HG02588 (cell line): Measurements from ENCODE around the gene CROCC.
"Not testable (repeated sequence)": the region's sequence is repeated elsewhere in the genome, so short reads cannot be mapped to it uniquely, and the experiment has no call there.

Experiments
- ATAC-seq: cut with Tn5 transposase; IDR thresholded peaks from one replicate; pipeline ENCODE4 v1.9.1; 2021; ENCODE audit warnings: mild to moderate bottlenecking, moderate library complexity; ENCODE audit not compliant: unreplicated experiment

CROCC gene

DNA sequence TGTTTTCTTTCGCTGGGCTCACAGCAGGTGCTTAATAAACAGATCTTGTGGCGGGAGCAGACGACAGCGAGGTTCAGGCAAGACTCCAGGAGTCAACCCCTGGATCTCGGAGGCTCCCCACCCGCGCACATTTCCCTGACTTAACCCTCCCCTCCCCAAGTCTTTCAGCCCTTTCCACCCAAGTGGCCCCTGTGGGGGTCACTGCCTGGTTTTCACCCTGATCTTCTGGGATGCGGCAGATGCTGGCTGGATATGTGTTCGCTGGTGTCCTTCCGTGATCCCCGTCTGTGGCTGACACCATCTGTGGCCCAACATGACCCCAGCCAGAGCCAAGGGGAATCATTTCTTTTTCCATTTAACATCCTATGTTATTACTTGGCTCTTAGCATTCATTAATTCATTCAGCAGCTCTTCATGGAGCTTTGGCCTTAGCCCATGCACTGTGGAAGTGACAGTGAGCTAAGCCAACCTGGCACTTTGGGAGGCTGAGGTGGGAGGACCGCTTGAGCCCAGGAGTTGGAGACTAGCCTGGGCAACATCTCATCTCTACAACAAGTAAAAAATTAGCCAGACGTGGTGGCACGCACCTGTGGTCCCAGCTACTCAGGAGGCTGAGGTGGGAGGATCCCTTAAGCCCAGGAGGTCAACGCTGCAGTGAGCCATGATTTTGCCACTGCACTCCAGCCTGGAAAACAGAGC is 6.7 kb upstream of the CROCC start:
- not testable (repeated sequence) for ATAC-seq

DNA sequence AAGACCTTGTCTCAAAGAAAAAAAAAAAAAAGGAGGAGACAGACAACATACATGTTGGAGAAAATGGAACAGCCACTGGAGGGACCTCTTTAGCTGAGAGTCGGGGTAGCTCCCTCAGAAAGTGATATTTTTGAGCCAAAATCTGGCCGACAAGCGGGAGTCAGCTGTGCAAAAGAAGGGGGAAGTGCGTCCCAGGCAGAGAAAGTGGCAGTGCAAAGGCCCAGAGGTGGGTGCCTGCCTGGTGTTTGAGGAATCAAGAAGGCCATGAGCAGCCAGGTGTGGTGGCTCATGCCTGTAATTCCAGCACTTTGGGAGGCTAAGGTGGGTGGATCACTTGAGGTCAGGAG is 6.1 kb upstream of the CROCC start:
- ATAC-seq: no peak

DNA sequence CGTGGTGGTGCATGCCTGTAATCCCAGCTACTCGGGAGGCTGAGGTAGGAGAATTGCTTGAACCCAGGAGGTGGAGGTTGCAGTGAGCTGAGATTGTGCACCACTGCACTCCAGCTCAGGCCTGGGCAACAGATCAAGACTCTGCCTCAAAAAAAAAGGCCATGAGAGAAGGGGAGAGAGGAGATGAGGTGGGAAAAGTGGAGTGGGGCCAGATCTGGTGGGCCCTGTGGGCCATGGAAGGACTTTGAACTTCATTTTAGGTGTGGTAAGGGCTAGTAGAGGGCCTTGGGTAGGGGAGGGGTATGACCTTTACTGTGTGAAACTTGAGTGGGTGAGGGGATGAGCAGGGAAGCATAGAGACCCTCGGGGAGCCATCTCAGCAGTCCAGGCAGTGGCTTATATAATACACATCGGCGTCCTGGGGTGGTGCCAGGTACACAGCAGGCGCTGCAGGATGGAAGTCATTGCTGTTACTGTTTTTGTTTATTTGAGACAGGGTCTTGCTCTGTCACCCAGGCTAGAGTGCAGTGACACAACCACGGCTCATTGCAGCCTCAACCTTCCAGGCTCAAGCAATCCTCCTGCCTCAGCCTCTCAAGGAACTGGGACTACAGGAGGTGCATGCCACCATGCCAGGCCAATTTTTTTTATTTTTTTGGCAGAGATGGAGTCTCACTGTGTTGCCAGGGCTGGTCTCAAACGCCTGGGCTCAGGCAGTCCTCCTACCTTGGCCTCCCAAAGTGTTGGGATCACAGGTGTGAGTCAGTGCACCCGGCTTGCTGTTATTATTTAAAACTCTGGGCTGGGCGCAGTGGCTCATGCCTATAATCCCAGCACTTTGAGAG is 5.5 kb upstream of the CROCC start:
- not testable (repeated sequence) for ATAC-seq

DNA sequence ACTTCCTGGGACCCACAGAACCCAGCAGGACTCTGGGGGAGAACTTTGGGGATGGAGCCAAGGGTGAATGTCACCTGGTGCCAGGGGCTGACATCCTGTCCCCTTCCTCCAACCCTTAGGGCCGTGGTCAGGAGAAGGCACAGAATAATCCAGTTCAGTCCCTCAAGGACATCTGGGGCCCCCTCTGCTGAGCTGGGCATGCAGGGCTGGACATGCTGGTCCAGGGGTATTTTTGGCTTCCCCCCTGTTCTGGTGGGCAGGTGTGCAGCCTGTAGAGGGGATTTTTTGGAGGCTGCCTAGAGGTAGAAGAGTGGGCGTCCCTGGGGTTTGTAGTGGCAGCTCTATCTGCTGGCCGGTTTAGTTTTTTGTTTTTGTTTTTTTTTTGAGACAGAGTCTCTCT is 3.4 kb upstream of the CROCC start:
- ATAC-seq: no peak

DNA sequence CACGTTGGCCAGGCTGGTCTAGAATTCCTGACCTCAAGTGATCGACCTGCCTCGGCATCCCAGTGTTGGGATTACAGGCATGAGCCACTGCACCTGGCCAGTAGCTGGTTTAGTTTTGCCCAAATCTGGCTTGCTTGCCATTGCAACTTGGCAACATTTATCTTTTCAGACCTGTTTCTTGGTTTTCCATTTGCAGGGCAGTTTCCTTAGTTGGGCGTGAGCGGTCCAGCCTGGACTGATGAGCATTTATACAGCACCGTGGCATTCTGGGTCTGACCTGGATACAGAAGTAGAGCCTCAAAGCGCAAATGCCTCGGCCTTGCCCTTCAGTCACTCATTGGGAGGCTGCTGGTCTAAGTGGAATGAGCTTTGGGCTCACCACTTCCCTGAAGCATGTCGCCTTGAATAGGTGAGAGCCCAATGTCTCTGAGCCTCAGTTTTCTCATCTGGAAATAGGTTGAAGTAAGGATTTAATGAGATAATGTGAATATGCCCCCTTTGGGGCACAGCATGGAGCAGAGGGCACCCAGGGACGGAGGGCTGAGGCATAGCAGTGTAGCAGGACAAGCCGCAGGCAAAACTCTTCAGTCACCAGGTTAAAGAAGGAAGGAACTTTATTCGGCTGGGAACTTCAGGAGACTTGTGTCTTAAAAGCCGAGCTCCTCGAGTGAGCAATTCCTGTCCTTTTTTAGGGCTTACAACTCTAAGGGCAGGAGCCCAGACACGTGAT is 2.6 kb upstream of the CROCC start:
- not testable (repeated sequence) for ATAC-seq

DNA sequence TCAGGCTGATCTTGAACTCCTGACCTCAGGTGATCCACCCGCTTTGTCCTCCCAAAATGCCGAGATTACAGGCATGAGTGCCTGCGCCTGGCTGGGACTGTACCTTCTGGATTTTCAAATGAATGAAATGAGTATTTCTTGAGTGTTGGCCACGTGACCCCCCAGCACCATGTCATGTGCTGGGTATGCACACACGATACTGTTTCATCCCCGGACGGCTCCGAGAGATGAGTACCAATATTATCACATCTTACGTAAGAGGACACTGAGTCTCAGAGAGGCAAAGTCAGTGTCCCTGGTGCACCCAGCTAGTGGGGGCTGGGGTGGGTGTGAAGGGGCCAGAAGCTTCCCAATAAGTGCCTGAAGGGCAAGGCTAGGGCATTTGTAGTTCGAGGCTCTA is 780 bp upstream of the CROCC start:
- no peak for ATAC-seq

DNA sequence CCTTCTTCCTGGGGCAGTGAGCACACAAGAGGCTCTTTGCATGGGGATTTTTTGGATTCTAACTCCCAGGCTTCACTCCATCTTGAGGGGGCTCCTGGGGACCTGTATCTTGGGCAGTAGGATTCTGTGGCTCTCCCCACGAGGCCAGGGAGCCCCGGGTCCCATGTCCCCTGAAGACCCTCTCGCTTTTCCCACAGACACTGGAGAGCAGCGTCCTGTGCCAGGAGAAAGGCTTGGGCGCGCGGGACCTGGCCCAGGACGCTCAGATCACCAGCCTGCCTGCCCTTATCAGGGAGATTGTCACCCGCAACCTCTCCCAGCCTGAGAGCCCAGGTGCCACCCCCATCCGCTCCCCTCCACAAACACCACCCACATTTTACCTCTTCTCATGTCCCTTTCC is 735 bp downstream of the CROCC start:
- no peak for ATAC-seq

DNA sequence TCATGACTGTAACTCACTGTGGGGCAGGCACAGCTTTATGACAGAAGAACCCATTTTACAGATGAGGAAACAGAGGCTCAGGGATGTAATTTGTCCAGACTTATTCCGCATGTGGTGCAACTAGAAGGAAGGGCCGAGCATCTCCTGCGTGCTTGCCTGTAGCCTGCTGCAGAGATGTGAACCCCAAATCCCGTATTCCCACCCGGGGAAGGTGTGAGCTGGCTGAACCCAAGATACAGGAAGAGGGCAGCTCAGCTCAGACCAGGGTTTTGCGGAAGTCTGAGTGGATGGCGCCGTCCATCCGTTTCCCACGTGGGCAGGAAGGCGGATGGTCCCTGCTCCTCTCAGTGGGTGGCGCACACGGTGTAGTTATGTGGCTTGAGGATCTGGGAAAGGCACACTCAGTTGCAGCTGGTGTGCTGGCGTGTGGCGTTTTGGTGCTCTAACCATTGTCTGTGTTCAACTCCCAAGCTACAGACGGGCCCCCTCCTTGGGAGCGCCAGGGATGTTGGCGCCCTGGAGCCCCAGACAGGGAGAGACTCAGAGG is 1.2 kb downstream of the CROCC start:
- ATAC-seq: no peak

DNA sequence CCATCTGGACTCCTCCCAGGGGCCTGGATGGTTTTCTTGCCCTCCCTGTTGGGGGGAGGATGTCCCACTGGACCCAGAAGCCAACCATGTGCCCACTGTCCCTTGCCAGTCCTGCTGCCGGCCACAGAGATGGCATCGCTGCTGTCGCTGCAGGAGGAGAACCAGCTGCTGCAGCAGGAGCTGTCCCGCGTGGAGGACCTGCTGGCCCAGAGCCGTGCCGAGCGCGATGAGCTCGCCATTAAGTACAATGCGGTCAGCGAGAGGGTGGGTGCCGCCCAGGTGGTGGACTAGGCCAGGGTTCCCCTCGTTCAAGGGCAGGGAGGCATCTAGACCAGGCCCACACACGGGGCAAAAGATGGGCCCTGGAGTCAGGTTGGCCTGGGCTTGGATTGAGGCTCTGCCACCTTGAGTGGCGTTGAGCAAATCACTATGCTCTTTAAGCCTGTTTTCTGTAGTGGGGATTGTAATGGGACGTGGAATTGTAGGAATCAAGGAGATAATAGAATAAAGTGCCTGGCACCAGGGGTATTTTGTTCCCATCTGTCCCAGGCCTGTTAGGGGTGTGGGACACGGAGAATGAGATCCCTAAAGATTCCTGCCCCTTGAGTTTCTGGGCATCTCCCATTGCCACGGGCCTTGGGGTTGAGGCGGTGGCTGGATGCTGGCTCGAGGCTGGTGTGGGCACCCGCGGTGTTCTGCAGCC is 2.6 kb downstream of the CROCC start:
- ATAC-seq: no peak

DNA sequence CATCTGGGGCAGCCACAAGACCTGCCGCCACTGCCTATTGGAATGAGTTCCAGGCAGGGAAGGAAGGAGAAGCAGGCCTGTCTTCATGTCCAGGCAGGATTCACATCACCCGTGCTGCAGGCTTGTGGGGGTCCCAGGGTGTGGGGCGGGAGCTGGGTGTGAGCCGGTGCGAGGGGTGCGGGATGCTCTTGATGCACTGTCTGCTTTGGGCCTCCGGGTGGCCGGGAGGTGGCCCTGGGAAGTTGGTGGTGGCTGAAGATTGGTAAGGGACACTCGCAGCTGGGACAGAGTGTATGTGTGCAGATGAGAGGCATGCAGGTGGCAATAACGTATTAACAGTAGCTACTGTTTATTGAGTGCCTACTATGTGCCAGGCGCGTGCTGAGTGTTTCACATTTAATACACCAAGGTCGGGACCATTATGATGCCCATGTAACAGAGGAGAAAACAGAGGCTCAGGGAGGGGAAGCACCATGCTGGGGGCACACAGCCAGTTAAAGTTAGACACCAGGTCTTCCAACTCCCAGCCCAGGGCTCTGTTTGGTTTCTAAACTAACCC is 3.3 kb downstream of the CROCC start:
- no peak for ATAC-seq

DNA sequence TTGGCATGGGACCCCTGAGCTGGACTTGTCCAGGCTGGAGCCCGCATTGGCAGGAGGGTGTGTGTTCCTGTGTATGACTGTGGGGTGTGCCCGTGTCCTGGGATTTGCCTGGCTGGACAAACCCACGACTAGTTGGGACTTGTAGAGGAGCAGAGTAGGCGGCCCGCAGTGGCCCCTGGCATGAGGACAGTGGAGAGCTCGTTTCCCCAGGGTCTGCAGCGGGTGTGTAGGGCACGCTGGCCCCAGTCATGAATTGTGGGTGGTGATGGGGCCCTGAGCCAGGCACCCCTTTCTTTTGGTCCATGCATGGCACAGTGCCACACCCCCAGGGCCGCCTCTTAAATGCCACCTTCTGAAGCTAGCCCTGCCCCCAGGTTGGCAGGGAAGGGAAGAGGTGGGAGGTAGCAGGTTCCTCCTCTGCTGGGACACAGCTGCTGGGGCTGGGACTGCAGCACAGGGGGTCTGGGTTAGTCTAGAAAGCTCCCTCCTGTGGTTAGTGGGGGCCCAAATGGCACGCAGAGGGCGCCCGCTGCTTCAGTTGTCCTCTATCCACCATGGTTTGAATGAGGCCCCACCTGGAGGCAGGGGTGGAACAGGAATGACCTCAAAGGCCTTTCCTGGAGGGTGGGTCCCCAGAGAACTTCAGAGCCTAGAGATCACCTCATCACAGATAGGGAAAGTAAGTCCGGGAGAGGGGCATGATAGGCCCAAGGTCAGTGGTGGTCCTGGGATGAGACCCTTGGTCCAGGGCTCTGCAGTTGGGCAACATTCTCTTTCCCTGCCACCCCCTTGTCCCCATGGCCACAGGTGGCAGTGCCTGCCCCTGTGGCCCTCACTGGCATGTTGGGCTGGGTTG is 4.1 kb downstream of the CROCC start:
- no peak for ATAC-seq

DNA sequence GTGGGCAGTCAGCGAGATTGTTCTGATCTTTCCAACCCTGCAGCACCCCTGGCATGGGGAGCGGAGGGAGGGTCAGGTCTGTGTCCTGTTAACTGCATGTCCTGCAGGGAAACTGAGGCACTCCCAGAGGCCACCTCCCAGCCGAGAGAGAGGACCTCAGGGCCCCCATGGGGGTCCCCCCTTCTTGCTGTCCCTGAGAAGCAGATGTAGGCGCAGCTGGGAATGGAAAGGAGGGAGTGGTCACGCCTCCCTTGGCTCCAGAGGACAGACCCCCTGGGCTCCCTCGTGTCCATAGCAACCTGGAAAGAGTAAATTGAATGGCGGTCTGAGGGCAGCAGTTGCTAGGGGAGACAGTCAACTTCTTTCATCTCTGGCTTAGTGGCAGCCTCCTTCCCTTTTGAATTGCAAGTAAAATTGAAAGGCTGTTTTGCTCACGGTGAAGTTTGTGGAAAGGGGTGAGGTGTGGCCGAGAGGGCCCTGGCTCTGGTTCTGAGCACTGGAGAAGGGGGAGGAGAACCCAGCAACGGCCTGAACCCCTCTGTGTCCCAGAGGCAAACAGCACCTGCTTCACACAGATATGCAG is 4.9 kb downstream of the CROCC start:
- ATAC-seq: no peak

DNA sequence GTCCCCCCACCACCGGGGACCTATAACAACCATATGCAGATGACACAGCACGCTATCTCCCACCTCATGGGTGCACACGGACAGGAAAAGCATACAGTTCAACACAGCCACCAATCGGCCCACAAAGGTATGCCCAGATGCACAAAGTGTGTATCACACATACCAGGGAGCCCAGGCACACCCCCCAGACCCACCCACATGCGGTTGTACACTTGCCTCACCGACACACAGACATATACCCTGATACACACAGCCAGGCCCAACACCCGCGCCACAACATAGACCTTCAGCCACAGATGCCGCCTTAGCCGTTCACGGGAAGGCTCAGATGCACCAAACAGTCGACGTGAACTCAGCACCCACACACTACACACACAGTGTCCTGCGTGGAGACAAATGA is 5.5 kb downstream of the CROCC start:
- no peak for ATAC-seq

DNA sequence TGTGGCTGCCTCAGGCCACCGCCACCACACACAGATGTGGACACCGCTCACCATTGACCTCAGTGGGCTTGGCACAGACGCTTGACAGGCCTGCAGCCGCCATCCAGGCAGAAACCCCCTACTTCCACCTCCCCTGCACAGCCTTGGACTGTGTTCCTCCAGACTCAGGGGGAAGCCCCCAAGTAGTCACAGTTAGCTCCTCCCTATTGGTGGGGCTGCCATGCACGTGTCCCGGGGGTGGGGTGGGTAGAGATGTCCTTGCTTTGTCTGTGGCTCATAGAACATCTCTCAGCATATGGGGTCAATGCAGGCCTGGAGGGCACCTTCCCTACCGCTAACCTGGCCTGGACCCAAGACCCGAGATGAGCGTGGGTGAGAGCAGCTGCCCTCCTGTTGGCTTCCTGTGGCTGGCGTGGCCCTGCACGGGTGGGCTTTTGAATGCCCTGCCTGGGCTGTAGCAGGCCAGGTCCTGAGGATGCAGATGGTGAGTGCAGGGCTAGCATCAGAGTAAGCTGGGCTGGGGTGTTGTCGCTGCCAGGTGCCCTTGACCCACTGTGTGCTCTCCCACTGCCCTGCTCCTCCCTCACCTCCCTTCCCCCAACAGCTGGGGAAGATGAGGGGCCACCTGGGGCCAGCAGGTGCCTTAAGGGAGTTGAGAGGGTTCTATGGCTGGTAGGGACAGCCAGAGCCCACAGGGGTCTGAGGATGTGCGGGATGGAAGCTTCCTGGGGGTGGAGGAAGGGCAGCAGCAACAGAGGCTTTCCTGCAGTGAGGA is 6.2 kb downstream of the CROCC start:
- ATAC-seq: no peak

DNA sequence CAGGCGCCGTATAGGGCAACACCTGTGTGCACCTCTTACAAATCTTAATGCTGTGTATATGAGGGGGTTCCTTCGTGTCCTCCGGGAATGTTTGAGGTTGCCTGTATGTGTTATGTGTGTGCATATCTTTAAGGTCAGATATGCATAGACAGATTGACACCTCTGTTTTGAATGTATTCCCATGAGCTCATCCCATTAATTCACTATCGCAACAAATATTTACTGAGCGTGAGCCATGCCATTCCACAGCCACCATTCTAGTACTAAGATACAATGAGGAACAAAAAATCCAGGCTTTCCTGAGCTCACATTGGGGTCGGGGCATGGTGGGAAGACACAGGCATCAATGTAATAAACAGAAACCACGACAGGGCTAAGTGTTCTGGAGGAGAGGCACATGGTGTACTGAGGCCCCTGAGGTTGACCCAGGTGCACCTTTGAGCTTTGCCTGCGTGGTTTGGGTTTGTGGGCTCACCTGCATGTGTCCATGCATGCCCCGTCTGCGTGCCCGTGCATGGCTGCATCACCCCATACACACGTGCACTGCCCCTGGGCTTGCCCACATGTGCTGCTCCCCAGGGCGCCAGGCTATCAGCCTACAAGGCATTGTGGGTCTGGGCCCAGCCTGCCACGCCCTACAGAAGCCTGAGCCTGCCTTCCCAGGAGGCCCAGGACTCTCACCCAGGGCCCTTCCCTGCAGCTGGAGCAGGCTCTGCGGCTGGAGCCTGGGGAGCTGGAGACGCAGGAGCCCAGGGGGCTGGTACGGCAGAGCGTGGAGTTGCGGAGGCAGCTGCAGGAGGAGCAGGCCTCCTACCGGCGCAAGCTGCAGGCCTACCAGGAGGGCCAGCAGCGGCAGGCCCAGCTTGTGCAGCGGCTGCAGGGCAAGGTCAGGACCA is 7.7 kb downstream of the CROCC start:
- ATAC-seq: not testable (repeated sequence)

DNA sequence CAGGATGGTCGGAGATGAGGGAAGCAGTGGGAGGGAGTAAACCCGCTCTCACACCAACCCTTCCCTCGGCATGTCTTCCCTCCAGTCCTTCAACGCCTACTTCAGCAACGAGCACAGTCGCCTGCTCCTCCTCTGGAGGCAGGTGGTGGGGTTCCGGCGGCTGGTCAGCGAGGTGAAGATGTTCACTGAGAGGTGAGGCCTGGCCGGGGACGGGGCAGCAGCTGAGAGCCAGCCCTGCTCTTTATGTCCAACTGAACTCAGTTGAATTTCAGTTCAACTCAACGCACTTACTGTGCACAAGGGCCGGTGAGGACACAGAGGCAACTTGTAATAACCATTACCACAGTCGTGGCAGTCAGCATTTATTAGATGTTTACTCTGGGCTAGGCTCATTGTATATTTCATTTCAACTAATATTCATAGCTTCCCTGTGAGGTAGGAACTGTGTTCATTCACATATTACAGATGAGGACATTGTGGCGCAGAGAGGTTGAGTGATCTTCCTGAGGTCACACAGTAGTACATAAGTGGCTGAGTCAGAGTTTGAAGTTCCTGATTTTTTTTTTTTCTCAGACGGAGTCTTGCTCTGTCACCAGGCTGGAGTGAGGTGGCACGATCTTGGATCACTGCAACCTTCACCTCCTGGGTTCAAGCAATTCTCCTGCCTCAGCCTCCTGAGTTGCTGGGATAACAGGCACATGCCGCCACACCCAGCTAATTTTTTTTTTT is 9.6 kb downstream of the CROCC start:
- ATAC-seq: not testable (repeated sequence)

DNA sequence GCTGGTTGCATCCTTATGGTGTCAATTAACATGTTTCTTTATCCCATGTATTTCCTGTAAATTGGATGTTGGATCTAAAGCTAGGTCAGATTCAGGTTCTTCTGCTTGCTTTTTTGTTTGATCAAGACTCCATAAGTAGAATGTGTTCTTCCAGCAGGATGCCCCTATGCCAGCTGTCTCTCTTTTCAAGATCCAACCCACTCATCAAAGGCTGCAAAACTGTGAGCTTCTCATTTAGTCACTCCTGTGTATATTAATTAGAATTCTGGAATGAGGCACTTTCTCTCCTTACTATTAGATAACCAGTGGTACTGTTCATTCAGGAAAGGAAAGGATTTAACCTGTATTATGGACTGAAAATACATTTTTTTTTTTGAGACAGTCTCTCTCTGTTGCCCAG is 12.2 kb downstream of the CROCC start:
- not testable (repeated sequence) for ATAC-seq
